Measurements from ENCODE around the gene SPRY4. TPM values are rescaled to one million over a fixed set of nuclear protein-coding genes. Genes with fewer than 3 reads are reported as not detected.
"Not testable (repeated sequence)": the region's sequence is repeated elsewhere in the genome, so short reads cannot be mapped to it uniquely, and the experiment has no call there.

Gene SPRY4
- total RNA-seq, 1 donor from 2014 or later = 15.6 TPM

DNA sequence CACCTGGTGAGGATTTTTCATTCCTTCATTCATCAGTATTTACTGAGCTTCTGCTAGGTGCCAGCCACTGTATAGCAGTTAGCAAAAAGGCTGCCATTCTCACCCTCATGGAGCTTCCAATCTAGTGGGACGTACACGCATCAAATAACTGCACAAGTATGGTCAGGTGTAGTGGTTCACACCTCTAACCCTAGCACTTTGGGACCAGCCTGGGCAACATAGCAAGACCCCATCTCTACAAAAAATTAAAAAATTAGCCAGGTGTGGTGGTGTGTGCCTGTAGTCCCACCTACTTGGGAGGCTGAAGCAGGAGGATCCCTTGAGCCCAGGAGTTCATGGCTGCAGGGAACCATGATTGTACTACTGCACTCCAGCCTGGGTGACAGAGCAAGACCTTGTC is 8.9 kb upstream of the SPRY4 start:
- DNase-seq = not testable (repeated sequence)

DNA sequence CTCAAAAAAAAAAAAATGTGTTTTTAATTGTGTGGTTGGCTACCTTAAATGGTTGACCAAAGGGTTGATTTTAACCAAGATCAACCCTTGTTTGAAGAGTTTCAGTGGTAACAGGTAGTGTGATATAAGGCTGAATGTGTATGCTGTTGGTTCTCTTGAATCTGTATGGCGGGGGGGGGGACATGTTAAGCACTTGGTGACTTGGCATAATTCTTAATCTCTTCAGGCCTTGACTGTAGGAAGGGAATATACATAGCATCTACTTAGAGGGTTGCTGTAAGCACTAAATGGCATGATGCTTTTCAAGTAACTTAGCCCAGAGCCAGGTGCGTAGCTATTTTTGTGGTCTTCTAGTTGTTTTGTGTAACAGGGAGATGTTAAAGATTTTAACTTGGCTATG is 5.6 kb upstream of the SPRY4 start:
- DNase-seq = no peak

DNA sequence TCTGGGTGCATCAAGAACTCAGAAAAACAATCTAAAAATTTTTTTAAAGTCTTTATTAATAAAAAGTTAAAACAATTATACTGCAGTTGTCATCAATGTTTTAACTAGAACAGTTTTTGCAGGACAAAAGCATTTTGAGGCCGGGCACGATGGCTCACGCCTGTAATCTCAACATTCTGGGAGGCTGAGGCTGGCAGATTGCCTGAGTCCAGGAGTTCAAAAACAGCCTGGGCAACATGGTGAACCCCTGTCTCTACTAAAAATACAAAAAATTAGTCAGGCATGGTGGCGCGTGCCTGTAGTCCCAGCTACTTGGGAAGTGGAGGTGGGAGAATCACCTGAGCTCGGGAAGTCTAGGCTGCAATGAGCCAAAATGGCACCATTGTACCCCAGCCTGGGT is 5.2 kb upstream of the SPRY4 start:
- DNase-seq = no peak

DNA sequence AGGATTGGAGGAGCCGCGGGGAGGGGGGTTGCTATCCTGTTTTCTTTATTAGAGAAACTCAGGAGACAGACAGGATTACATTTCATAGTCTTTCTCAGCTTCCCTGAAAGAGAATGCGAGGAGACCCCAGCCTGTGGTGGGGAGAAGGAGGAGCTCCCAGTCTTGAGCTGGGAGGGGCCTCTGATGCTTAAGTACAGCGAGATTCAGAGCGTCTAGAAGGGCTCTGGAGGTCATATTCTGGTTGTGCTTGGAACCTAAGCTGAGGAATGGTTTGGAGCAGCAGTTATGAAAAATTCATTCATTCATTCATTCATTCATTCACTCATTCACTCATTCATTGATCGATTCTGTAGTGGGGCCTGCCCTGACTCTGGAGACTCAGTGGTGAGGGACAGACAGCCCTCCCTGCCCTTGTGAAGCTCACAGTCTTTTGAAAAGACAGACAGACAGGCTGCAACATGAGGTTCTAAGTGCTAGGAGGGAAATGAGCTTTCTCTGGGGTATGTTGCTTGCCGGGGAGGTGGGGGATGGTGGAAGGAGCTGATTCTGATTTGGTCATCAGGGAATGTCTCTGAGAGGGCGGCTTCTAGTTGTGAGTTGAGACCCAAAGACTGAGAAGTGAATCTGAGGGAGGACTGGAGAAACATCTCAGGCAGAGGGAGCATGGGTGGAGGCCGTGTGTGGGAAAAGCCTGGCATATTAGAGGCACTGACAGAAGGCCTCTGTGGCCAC is 2.5 kb upstream of the SPRY4 start:
- DNase-seq = no peak

DNA sequence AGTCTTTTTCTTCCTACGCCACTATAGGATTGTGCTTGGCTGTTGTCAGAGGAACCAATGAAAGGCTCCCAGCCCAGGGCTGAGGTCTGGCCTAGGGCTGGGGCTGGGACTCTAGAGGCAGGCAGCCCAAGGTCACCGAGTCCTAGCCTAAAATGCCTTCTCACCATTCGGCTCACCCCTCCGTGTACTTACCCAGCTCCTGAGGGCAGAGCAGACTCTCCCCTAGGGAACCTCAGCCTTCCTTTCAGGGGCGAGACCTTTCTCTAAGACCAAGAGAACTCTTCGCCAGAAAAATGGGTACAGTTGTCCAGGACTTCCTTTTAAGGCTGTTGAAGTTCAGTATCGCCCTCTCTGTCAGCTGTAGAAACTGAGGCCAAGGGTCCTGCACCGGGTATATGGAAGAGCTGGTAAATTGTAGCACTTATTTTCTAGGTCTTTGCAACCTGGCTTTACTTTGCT is 1.7 kb upstream of the SPRY4 start:
- no peak for DNase-seq

- DNase-seq = peak; percentile 82
Observed at GRCh38 chr5:142325725-142326479, 1.1 kb upstream of the SPRY4 start.

GRCh38 chr5:142324136-142324870 is 518 bp downstream of the SPRY4 start:
- no peak for DNase-seq

GRCh38 chr5:142323480-142324135 is 1.2 kb downstream of the SPRY4 start:
- no peak for DNase-seq

GRCh38 chr5:142322747-142323479 is 1.9 kb downstream of the SPRY4 start:
- DNase-seq = no peak

DNA sequence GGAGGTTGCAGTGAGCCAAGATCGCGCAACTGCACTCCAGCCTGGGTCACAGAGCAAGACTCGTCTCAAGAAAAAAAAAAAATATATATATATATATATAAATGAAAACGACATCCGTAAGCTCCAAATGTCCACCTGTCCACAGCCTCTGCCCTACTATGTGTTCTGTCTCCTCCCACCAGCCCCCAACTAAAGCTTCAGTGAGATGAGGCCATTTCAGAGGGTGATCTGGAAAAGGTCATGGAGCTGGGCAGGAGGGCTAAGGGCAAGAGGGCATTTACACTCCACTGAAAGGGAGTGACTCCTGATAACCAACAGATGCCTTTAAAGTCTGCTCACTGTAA is 2.4 kb downstream of the SPRY4 start:
- no peak for DNase-seq

GRCh38 chr5:142320851-142321560 is 3.8 kb downstream of the SPRY4 start:
- peak; percentile 92 for DNase-seq

- DNase-seq = no peak
Observed at GRCh38 chr5:142320430-142320738, 4.4 kb downstream of the SPRY4 start.

DNA sequence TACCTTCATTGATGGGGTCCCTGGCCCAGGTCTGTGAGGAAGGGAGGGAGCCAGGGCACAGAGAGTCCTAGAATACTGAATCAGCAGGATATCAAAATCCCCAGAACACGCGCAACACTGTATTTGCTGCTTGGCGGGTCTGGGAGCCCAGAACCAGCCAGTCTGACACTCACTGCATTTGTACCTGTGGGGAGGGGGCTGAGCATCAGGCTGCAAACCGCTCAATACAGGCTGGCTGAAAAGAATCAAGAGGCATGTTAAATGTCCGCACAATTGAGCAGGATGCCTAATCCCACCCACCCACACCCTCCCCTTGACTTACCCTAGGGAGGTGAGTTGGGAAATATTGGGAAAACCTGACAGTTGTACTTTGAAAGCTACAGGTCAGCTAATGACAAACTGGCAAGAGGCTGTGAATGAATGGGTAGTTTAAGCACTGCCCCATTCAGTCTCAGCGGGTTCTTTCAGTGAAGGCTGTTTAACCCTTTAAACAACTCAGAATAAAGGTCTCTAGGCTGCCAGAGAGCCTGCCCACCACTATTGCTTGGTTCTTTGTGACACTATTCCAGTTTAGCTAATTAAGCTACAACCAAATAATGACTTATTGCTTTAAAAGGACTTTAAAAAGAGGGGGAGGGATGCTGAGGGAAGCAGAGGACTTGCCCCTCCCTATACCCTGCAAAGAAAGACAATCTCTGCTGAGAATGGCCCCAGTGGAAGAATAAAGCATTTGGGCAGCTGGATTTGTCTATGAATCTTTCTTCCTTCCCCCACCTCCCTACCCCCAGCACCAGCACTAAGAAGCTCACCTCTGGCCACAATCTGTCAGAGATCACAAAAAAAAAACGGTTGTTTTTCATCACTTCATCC is 5.0 kb downstream of the SPRY4 start:
- no peak for DNase-seq

GRCh38 chr5:142319105-142319504 is 5.7 kb downstream of the SPRY4 start:
- no peak for DNase-seq

GRCh38 chr5:142317753-142318152 is 7.1 kb downstream of the SPRY4 start:
- no peak for DNase-seq

DNA sequence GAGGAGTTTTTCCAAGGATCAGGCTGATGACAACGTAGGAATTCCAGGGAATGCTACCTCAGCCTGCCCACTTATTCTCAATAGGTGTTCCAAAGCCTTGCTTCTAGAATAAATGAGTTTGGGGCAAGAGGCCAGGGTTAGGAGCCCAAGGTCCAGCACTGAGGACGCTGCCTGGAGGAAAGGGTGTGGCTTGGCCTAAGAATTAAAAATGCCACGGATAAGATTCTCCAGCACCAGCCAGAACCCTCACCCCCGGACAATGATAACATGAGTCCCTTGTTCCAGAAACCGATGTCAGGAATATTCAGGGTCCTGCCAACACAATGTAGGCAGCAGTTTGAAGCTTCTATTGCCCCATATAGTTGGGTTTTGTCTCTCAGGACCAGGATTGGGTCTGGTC is 7.6 kb downstream of the SPRY4 start:
- no peak for DNase-seq

DNA sequence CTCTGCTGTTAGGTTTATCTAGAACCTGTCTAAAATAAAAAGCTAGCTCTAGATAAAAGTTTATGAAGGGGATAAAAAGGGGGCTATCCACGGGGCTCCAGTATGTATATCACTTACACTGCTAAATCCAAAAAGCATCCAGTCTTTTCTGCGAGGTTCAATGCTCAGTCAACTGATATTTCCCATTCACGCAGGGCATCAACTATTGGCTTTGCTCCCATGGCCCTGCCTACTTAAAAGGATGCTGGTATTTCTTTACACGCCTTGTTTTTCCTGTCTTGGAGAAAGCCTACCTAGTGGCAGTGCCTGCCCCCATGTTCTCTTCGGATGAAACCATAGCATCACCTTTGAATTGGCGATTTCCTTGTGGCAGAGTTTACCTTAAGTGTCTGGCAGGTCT is 8.1 kb downstream of the SPRY4 start:
- no peak for DNase-seq

GRCh38 chr5:142316051-142316450 is 8.8 kb downstream of the SPRY4 start:
- peak; percentile 88 for DNase-seq

DNA sequence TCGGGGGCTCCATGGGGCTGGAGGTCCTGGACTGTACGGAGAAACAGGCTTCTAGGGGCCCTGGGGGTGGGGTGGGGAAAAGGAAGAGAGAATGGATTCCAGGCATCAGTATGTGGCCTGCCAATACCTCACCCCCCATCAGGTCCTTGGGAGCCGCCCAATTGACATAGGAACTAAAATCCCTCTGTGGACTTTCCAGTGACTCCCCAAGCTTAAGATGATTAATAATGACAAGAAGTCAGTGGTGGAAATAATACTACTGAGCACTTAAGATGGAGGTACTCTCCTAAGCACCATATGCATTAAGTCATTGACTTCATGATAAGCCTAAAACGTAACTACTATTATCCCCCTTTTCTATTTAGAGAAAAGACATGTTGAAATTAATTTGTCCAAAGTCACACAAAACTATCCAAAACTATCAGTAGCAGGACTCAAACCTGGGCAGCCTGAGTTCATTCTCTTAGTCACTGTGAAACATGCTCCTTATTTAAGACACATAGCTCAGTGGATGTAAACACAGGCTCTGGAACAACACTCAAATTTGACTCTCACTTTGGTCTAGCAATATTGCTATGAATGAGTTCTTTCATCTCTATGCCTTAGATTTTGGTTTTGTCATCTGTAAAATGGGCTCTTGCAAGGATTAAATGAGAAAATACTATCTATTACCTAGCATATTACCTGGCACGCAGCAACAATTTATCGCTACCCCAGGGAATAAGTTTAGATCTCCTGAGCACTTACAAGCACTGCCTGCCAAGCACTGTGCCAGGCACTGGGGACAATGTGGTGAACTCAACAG is 9.5 kb downstream of the SPRY4 start:
- no peak for DNase-seq

GRCh38 chr5:142314606-142315005 is 10.2 kb downstream of the SPRY4 start:
- DNase-seq = no peak

Data from tongue (tissue), 2 donors.